HG03135 (cell line): ENCODE measurements around the gene DCLK2.
A peak's percentile ranks its signal among the peaks of the same experiment; 100 is the strongest.

ENCODE experiments used
- ATAC-seq: cut with Tn5 transposase; IDR thresholded peaks from one replicate; pipeline ENCODE4 v1.9.1; 2021; ENCODE audit warnings: mild to moderate bottlenecking, moderate library complexity; ENCODE audit not compliant: unreplicated experiment

Gene DCLK2

GRCh38 chr4:150068300-150068960, 9.8 kb upstream of the DCLK2 start:
- ATAC-seq = no peak

- ATAC-seq = no peak
Measured at GRCh38 chr4:150069353-150069752, 8.9 kb upstream of the DCLK2 start.

GRCh38 chr4:150070464-150071170, 7.6 kb upstream of the DCLK2 start:
- ATAC-seq = no peak

- no peak for ATAC-seq
Measured at GRCh38 chr4:150072471-150072870, 5.8 kb upstream of the DCLK2 start.

GRCh38 chr4:150072906-150073714, 5.1 kb upstream of the DCLK2 start:
- no peak for ATAC-seq

GRCh38 chr4:150074064-150074463, 4.2 kb upstream of the DCLK2 start:
- ATAC-seq = no peak

- no peak for ATAC-seq
Measured at GRCh38 chr4:150078579-150079080, 385 bp downstream of the DCLK2 start.

- no peak for ATAC-seq
Measured at GRCh38 chr4:150079081-150079581, 886 bp downstream of the DCLK2 start.

GRCh38 chr4:150080337-150080736, 2.1 kb downstream of the DCLK2 start:
- ATAC-seq = no peak

- ATAC-seq = no peak
Measured at GRCh38 chr4:150080875-150081274, 2.6 kb downstream of the DCLK2 start.

- ATAC-seq = peak; percentile 71
Measured at GRCh38 chr4:150082241-150082640, 4.0 kb downstream of the DCLK2 start.

- ATAC-seq = no peak
Measured at GRCh38 chr4:150087006-150087405, 8.8 kb downstream of the DCLK2 start.

GRCh38 chr4:150089732-150090131, 11.5 kb downstream of the DCLK2 start:
- ATAC-seq = no peak

- ATAC-seq = no peak
Measured at GRCh38 chr4:150090836-150091235, 12.6 kb downstream of the DCLK2 start.

- ATAC-seq = no peak
Measured at GRCh38 chr4:150094676-150095075, 16.4 kb downstream of the DCLK2 start.

- no peak for ATAC-seq
Measured at GRCh38 chr4:150096625-150097024, 18.4 kb downstream of the DCLK2 start.

GRCh38 chr4:150098214-150098613, 20.0 kb downstream of the DCLK2 start:
- ATAC-seq = no peak

- no peak for ATAC-seq
Measured at GRCh38 chr4:150104404-150105027, 26.3 kb downstream of the DCLK2 start.

- ATAC-seq = no peak
Measured at GRCh38 chr4:150106886-150107285, 28.6 kb downstream of the DCLK2 start.

- no peak for ATAC-seq
Measured at GRCh38 chr4:150108691-150109090, 30.4 kb downstream of the DCLK2 start.

- no peak for ATAC-seq
Measured at GRCh38 chr4:150114641-150115040, 36.4 kb downstream of the DCLK2 start.
